HFF-Myc (cell line): ENCODE data around the gene ULK4.

Experiments
- DNase-seq: peaks from one replicate; pipeline ENCODE4 v3.0.0-alpha.2; 2011; ENCODE audit warnings: low read depth; ENCODE audit errors: extremely low read depth
- H3K4me3 ChIP-seq: replicated peaks from 2 replicates; pipeline ENCODE4 v1.5.1; 2011; ENCODE audit warnings: low read depth, mild to moderate bottlenecking, control low read depth, low read length
- TF ChIP-seq, protein P1 (sequence below): IDR thresholded peaks from 2 replicates; pipeline ENCODE4 v1.5.1; 2012; ENCODE audit warnings: mild to moderate bottlenecking, low read depth, low read length, control low read depth; ENCODE audit errors: missing control alignments

ULK4 gene

DNA sequence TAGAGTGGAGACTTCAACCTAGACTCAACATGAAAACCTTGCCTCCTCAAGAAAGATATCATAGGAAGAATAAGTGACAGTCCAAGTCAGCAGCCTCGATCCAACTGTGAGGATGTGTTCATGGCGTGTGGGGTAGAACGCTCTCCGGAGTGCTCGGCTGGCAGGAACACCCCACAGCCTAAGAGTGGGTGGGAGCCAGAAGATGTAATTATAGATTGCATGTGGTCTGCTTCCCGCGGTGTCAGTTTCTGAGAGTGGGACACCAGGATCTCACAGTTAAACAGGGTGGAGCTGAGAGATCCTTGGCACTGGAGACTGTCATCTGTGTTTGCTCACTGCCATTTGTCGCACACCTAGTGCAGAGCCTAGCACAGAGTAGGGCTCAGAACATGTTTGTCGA, 604.6 kb downstream of the ULK4 start:
- H3K4me3 ChIP-seq, result no peak overlapping the region
- DNase-seq, result no peak
- TF ChIP-seq, protein P1, sequence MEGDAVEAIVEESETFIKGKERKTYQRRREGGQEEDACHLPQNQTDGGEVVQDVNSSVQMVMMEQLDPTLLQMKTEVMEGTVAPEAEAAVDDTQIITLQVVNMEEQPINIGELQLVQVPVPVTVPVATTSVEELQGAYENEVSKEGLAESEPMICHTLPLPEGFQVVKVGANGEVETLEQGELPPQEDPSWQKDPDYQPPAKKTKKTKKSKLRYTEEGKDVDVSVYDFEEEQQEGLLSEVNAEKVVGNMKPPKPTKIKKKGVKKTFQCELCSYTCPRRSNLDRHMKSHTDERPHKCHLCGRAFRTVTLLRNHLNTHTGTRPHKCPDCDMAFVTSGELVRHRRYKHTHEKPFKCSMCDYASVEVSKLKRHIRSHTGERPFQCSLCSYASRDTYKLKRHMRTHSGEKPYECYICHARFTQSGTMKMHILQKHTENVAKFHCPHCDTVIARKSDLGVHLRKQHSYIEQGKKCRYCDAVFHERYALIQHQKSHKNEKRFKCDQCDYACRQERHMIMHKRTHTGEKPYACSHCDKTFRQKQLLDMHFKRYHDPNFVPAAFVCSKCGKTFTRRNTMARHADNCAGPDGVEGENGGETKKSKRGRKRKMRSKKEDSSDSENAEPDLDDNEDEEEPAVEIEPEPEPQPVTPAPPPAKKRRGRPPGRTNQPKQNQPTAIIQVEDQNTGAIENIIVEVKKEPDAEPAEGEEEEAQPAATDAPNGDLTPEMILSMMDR, result no peak

DNA sequence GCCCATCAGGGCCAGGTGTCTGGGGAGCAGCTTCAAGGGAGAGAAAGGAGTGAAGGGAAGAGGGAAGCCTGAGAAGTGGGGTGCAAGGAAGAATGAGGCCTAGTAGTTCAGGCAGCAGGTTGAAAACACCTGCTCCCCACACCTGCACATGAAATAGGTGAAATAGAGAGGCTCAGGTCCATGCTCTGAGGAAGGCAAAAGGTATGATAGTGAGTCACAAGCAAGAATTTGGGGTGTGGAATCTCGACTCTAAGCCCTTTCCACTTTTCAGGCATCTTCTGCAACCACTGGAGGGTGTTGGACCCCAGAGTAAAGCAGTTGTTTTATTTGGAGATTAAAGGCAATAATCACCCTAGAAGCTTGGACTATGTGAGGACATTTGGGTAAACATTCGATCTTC, 605.1 kb downstream of the ULK4 start:
- no peak for DNase-seq
- H3K4me3 ChIP-seq, result no peak overlapping the region
- TF ChIP-seq, protein P1, result no peak

- TF ChIP-seq, protein P1, result no peak
- DNase-seq, result no peak
- no peak overlapping the region for H3K4me3 ChIP-seq
Measured at GRCh38 chr3:41352510-41352909, 609.4 kb downstream of the ULK4 start.

DNA sequence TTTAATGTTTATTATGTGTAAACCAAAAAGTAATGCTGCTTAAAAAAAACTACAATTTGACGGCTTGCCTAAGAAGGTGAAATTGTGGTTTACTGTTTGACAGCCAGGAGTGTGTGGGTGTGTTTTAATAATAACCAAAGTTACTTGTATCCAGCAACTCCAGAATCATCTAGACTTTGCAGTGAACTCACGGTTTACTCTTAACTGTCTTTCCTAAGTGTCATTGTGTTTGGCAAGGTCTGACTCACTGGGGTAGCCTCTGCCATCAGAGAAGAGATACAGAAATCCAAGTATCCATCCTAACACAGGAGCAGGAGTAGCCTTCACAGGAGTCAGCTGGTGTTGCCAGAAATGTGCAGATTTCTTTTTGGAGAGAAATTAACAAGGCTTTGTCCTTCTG, 611.5 kb downstream of the ULK4 start:
- DNase-seq, result no peak
- H3K4me3 ChIP-seq, result no peak overlapping the region
- TF ChIP-seq, protein P1, result no peak

DNA sequence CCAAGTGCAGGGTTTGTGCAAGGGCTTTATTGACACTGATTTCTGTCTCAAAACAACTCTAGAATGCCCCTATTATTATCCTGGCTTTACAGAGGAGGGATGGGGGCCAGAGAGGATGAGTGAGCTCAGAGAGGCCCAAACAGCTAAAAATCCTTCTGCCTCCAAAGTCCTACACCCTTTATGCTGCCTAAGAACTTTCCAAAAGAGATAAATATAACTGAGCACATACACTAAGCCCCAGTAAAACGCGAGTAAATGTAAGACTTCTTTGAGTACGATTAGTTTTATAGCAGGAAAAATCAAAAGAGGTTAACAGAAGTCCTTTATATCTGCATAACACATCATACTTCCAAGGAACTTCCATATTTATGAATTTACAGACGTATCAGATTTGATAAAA, 613.5 kb downstream of the ULK4 start:
- TF ChIP-seq, protein P1, result no peak
- H3K4me3 ChIP-seq, result no peak overlapping the region
- no peak for DNase-seq

GRCh38 chr3:41346698-41347270, 615.1 kb downstream of the ULK4 start:
- DNase-seq, result no peak
- TF ChIP-seq, protein P1, result no peak
- no peak overlapping the region for H3K4me3 ChIP-seq

GRCh38 chr3:41345788-41346187, 616.1 kb downstream of the ULK4 start:
- TF ChIP-seq, protein P1, result no peak
- no peak for DNase-seq
- H3K4me3 ChIP-seq, result no peak overlapping the region
